Liver (tissue), 3 donors: ENCODE data around the gene M1AP.

Experiments used
- JUND ChIP-seq, 2 donors: IDR thresholded peaks; 2 replicates each; pipeline ENCODE4 v1.6.1; 2016; ENCODE audit warnings: antibody characterized with exemption in 2 of 2
- SP1 ChIP-seq: IDR thresholded peaks from 2 replicates; pipeline ENCODE4 v1.6.1; 2018; ENCODE audit warnings: antibody characterized with exemption, mild to moderate bottlenecking
- TF ChIP-seq, protein P1 (sequence below): IDR thresholded peaks from 2 replicates; pipeline ENCODE4 v1.6.1; 2016; ENCODE audit warnings: antibody characterized with exemption
- TF ChIP-seq, protein P2 (sequence below): fragments of 150-350 bp; IDR thresholded peaks from 2 replicates; pipeline ENCODE4 v1.5.1; 2017; ENCODE audit warnings: improper control_type of control experiment, low read depth, low read length; ENCODE audit not compliant: missing input control
- donor health status: healthy.
- donor health status: healthy.

GRCh38 chr2:74682501-74682900 is 34.4 kb upstream of the M1AP start:
- TF ChIP-seq JUND (IDR thresholded peaks at IDR 0.05): no peak
- TF ChIP-seq, protein P1, sequence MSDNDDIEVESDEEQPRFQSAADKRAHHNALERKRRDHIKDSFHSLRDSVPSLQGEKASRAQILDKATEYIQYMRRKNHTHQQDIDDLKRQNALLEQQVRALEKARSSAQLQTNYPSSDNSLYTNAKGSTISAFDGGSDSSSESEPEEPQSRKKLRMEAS: no peak
- TF ChIP-seq SP1: no peak
- TF ChIP-seq, protein P2, sequence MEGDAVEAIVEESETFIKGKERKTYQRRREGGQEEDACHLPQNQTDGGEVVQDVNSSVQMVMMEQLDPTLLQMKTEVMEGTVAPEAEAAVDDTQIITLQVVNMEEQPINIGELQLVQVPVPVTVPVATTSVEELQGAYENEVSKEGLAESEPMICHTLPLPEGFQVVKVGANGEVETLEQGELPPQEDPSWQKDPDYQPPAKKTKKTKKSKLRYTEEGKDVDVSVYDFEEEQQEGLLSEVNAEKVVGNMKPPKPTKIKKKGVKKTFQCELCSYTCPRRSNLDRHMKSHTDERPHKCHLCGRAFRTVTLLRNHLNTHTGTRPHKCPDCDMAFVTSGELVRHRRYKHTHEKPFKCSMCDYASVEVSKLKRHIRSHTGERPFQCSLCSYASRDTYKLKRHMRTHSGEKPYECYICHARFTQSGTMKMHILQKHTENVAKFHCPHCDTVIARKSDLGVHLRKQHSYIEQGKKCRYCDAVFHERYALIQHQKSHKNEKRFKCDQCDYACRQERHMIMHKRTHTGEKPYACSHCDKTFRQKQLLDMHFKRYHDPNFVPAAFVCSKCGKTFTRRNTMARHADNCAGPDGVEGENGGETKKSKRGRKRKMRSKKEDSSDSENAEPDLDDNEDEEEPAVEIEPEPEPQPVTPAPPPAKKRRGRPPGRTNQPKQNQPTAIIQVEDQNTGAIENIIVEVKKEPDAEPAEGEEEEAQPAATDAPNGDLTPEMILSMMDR: no peak
